Activated T-cell treated with anti-CD3 and anti-CD28 coated beads for 24 hours (primary cell): Measurements from ENCODE around the gene TPGS2.
"Not testable (repeated sequence)": the region's sequence is repeated elsewhere in the genome, so short reads cannot be mapped to it uniquely, and the experiment has no call there.

Experiments
- DNase-seq: peaks from one replicate; pipeline ENCODE4 v3.0.0-alpha.2; 2020; ENCODE audit warnings: low read depth

The TPGS2 gene, protein sequence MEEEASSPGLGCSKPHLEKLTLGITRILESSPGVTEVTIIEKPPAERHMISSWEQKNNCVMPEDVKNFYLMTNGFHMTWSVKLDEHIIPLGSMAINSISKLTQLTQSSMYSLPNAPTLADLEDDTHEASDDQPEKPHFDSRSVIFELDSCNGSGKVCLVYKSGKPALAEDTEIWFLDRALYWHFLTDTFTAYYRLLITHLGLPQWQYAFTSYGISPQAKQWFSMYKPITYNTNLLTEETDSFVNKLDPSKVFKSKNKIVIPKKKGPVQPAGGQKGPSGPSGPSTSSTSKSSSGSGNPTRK

GRCh38 chr18:36828630-36829361 is at the start of gene TPGS2, which contains the start of gene KIAA1328:
Gene TPGS2, minus strand, starts transcription at chr18:36829002. Its CDS starts 235 bp downstream, at chr18:36828767.
Gene KIAA1328, plus strand, starts transcription at chr18:36829127. Its CDS starts 12 bp downstream, at chr18:36829139.
- peak; percentile 87 for DNase-seq

GRCh38 chr18:36873826-36874225 is 45.0 kb upstream of the TPGS2 start:
- DNase-seq = not testable (repeated sequence)

GRCh38 chr18:36872329-36872728 is 43.5 kb upstream of the TPGS2 start:
- no peak for DNase-seq

- no peak for DNase-seq
Observed at GRCh38 chr18:36871801-36872200, 43.0 kb upstream of the TPGS2 start.

DNA sequence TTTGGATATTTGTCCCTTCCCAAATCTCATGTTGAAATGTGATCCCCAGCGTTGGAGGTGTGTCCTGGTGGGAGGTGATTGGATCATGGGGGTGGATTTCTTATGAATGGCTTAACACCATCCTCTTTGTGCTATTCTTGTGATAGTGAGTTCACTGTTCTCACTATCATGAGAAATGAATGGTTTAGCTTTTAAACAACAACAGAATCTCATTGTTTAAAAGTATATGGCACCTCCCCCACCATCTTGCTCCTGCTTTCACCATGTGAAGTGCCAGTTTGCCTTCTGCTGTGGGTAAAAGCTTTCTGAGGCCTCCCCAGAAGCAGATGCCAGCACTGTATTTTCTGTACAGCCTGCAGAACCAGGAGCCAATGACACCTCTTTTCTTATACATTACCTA is 38.3 kb upstream of the TPGS2 start:
- no peak for DNase-seq

GRCh38 chr18:36862182-36862581 is 33.4 kb upstream of the TPGS2 start:
- no peak for DNase-seq

DNA sequence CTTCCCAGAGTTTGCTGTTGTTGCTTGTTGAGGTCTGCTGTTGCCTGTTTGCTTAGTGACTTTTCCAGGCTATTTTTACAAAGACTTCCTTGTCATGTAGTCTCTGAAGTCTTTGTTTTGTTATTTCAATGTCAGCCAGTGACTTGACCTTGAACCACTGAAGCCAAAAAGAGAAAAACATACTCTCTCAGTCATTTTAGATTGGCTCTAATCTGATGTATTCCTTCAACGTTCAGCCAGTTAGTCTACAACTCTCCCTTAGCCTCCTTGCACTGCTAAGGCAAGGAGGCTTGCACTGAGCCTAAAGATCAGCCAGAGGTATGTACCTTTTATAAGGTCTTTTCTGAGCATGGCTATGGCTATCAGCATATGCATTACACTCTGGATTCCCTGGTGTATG is 28.0 kb upstream of the TPGS2 start:
- DNase-seq = no peak

- DNase-seq = no peak
Observed at GRCh38 chr18:36851202-36851590, 22.4 kb upstream of the TPGS2 start.

- DNase-seq = no peak
Observed at GRCh38 chr18:36850527-36851201, 21.9 kb upstream of the TPGS2 start.

GRCh38 chr18:36849288-36850006 is 20.6 kb upstream of the TPGS2 start:
- DNase-seq = no peak

DNA sequence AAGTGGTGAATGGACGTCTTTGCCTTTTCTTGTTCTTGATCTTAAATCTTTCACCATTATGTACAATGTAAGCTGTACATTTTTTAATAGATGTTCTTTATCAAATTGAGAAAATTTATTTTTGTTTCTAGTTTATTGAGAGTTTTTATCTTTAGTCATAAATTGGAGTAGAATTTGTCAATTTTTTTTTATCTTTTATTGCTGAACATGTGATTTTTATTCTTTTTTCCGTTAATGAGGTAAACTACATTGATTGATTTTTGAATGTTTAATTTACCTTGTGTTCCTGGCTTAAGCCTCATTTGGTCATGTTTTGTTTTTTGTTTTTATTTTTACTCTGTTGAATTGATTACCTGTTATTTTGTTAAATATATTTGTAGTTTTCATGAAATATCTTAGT is 19.8 kb upstream of the TPGS2 start:
- DNase-seq = no peak

DNA sequence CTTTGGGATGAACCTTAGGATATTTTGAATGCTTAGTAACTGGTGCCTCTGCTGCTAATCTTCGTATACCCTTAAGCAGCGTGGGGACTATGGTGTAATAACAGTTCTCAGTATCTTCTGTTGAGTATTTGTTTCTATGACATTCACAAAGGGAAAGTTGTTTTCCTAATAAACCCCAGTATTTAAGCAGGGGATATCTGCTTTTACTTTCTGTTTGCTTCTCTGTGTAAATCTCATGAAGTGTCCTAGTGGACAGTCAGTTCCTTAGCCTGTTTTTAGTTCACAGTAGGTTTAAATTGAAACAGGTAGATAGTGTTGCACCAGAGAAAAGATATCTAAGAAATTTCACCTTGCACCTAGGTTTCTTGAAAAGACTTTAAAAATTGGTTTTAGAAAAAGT is 15.0 kb upstream of the TPGS2 start:
- DNase-seq = no peak

- no peak for DNase-seq
Observed at GRCh38 chr18:36843199-36843598, 14.4 kb upstream of the TPGS2 start.

DNA sequence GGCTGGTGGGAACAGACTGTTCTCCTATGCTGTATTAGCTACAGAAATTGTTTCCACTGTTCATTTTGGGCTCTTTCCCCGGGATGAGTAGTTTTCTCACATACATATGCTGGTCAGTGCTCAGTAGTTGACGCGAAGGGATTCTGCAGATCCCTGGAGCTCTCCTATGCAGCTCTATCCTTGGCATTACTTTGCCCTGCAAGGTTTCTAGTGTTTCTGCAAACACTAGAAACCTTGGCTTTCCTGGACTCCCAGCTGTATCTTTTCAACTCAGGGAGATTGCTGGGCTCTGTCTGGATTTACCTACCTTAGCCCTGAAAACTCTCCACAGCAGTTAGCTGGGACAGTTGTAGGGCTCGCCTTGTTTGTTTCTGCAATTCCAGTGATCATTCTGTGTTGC is 11.0 kb upstream of the TPGS2 start:
- no peak for DNase-seq

- DNase-seq = no peak
Observed at GRCh38 chr18:36835927-36836326, 7.1 kb upstream of the TPGS2 start.

- no peak for DNase-seq
Observed at GRCh38 chr18:36833120-36833519, 4.3 kb upstream of the TPGS2 start.

DNA sequence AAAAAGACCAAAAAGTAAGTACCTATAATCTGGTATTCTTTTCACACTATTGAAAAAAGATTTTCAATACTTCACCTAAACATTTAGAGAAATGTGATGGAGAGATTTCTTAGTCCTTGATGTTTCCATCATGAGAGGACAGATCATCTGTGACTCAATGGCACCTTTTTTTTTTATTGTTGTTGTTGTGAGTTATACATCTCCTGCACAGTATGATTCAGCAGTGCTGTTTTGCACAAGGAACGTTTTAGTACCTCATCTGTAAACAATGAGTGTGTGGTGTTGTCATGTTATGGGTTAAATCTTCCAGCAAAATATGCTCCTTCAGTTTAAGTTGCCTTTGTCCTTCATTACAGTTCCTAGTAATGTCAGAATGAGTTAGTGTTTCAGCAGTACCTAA is 2.3 kb upstream of the TPGS2 start:
- DNase-seq = no peak

- no peak for DNase-seq
Observed at GRCh38 chr18:36830158-36830495, 1.3 kb upstream of the TPGS2 start.

- DNase-seq = peak; percentile 9
Observed at GRCh38 chr18:36829362-36830157, 758 bp upstream of the TPGS2 start.

DNA sequence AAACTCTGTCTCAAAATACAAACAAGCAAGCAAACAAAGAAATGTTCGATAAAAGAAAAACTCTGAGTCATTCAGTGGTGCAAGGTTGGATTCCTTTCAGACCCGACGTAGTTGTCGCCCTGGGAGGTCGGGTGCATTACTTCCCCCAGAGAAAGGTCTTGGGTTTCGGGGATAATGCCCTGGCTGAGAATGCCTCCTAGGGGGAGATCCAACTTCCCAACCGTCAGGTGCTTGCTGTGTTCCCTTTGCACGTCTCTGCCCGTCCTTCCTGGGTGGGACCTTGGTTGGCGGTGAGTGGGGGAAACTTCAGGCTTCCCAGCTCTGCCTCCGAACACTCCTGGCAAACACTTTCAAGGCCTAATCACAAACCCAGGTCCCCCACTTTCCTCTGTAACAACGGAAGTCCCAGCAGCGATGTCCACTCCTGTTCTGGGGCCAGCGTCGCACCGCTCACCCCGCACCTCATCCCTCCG is 609 bp downstream of the TPGS2 start:
- DNase-seq = peak; percentile 9

DNA sequence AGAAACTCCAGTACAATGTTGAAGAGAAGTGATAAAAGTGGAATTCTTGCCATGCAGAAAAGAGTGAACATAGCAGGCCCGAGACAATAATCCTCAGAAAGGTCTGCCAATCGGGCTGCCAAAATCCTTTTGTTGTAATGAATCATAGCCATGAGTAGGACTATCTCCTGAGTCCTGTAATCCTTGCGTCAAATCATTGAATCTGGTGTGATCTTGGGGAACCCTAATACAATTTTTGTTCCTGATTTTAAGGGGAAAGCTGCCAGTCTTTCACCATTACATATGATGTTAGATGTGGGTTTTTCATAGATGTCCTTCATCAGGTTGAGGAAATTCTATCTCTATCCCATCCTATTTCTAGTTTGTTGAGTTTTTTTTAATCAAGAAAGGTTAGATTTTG is 2.2 kb downstream of the TPGS2 start:
- no peak for DNase-seq

DNA sequence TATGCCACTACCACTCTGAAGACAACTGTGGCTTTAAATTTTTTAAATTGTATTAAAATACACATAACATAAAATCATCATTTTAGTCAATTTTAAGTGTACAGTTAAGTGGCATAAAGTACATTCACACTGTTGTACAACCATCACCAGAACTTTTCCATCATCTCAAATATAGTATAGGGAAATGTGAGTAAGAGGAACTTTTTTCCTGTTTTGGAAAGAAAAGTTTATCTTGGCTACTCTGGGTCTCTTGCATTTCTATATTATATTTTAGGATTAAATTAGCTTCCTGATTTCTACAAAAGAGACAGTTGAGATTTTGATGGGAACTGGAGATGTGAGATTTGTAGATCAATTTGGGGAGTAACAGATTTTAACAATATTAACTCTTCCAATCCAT is 3.3 kb downstream of the TPGS2 start:
- DNase-seq = no peak
